HG03045 (cell line): ENCODE measurements around the gene LSM7.

Source experiments
- ATAC-seq: cut with Tn5 transposase; IDR thresholded peaks from one replicate; pipeline ENCODE4 v1.9.1; 2021; ENCODE audit warnings: mild to moderate bottlenecking, moderate library complexity; ENCODE audit not compliant: unreplicated experiment

The LSM7 gene

GRCh38 chr19:2328401-2329148, at the start of gene LSM7, which contains the start of gene SPPL2B:
Gene LSM7 (minus strand): TSS chr19:2328586. CDS start chr19:2328566, 20 bp downstream.
Gene SPPL2B (plus strand): TSS chr19:2328684. CDS start chr19:2328710, 26 bp downstream.
- peak; percentile 58 for ATAC-seq

GRCh38 chr19:2376784-2377519, 48.6 kb upstream of the LSM7 start:
- ATAC-seq, result no peak

- ATAC-seq, result no peak
Measured at GRCh38 chr19:2375353-2376121, 47.2 kb upstream of the LSM7 start.

- ATAC-seq, result no peak
Measured at GRCh38 chr19:2374808-2375207, 46.4 kb upstream of the LSM7 start.

- no peak for ATAC-seq
Measured at GRCh38 chr19:2372076-2372612, 43.8 kb upstream of the LSM7 start.

GRCh38 chr19:2371656-2372055, 43.3 kb upstream of the LSM7 start:
- ATAC-seq, result no peak

GRCh38 chr19:2365201-2365970, 37.0 kb upstream of the LSM7 start:
- ATAC-seq, result no peak

GRCh38 chr19:2363419-2363818, 35.0 kb upstream of the LSM7 start:
- ATAC-seq, result no peak

- no peak for ATAC-seq
Measured at GRCh38 chr19:2362970-2363300, 34.5 kb upstream of the LSM7 start.

- ATAC-seq, result no peak
Measured at GRCh38 chr19:2362046-2362969, 33.9 kb upstream of the LSM7 start.

- ATAC-seq, result no peak
Measured at GRCh38 chr19:2361246-2362045, 33.1 kb upstream of the LSM7 start.

- no peak for ATAC-seq
Measured at GRCh38 chr19:2360833-2361232, 32.4 kb upstream of the LSM7 start.

- ATAC-seq, result no peak
Measured at GRCh38 chr19:2359992-2360685, 31.8 kb upstream of the LSM7 start, which contains the start of gene TMPRSS9. Gene TMPRSS9 (plus strand): TSS chr19:2360265. CDS start chr19:2389786, 29,521 bp downstream.

GRCh38 chr19:2358548-2359173, 30.3 kb upstream of the LSM7 start:
- ATAC-seq, result no peak

- ATAC-seq, result no peak
Measured at GRCh38 chr19:2357279-2358206, 29.2 kb upstream of the LSM7 start.

GRCh38 chr19:2356036-2356646, 27.8 kb upstream of the LSM7 start:
- ATAC-seq, result no peak
